GM23248 (cell line): Measurements from ENCODE around the gene UBASH3B. TPM values are rescaled to one million over a fixed set of nuclear protein-coding genes. Genes with fewer than 3 reads are reported as not detected.

Experiments used
- DNase-seq: peaks from one replicate; pipeline ENCODE4 v3.0.0-alpha.2; 2015
- H2AFZ ChIP-seq: fragments of 200-600 bp; sonication (generic); 2 replicates; pipeline ENCODE4 v1.6.1; 2016; ENCODE audit warnings: antibody characterized with exemption
- H3F3A ChIP-seq: fragments of 200-600 bp; sonication (generic); 2 replicates; pipeline ENCODE4 v1.6.1; 2016; ENCODE audit warnings: mild to moderate bottlenecking, antibody characterized with exemption, mixed run types; ENCODE audit not compliant: insufficient read depth
- H3K27ac ChIP-seq: fragments of 200-600 bp; sonication (generic); 2 replicates; pipeline ENCODE4 v1.5.1; 2016; ENCODE audit warnings: mild to moderate bottlenecking
- H3K27me3 ChIP-seq: fragments of 200-600 bp; sonication (generic); replicated peaks from 2 replicates; pipeline ENCODE4 v1.6.1; 2016; ENCODE audit warnings: mild to moderate bottlenecking; ENCODE audit not compliant: insufficient read depth
- H3K36me3 ChIP-seq: fragments of 200-600 bp; sonication (generic); 2 replicates; pipeline ENCODE4 v1.6.1; 2016; ENCODE audit warnings: low read depth, mild to moderate bottlenecking
- H3K4me1 ChIP-seq: fragments of 200-600 bp; sonication (generic); 2 replicates; pipeline ENCODE4 v1.6.1; 2016; ENCODE audit warnings: mild to moderate bottlenecking; ENCODE audit not compliant: insufficient read depth
- H3K4me2 ChIP-seq: fragments of 200-600 bp; sonication (generic); one replicate; pipeline ENCODE4 v1.6.1; 2016; ENCODE audit warnings: mild to moderate bottlenecking; ENCODE audit not compliant: unreplicated experiment
- H3K4me3 ChIP-seq: fragments of 200-600 bp; sonication (generic); 2 replicates; pipeline ENCODE4 v1.5.1; 2016; ENCODE audit warnings: mild to moderate bottlenecking
- H3K79me2 ChIP-seq: fragments of 200-600 bp; sonication (generic); 2 replicates; pipeline ENCODE4 v1.6.1; 2016; ENCODE audit warnings: mild to moderate bottlenecking; ENCODE audit not compliant: insufficient read depth
- H3K9ac ChIP-seq: fragments of 200-600 bp; sonication (generic); 2 replicates; pipeline ENCODE4 v1.6.1; 2016; ENCODE audit warnings: mild to moderate bottlenecking
- H3K9me2 ChIP-seq: fragments of 200-600 bp; sonication (generic); 2 replicates; pipeline ENCODE4 v1.6.1; 2016; ENCODE audit warnings: mixed run types, mild to moderate bottlenecking, moderate library complexity; ENCODE audit not compliant: insufficient read depth
- H3K9me3 ChIP-seq: fragments of 200-600 bp; sonication (generic); one replicate; pipeline ENCODE4 v1.6.1; 2017; ENCODE audit warnings: low read depth
- H4K20me1 ChIP-seq: fragments of 200-600 bp; sonication (generic); 2 replicates; pipeline ENCODE4 v1.6.0; 2016; ENCODE audit not compliant: insufficient read depth
- EZH2 ChIP-seq: fragments of 200-600 bp; sonication (generic); IDR thresholded peaks from 2 replicates; pipeline ENCODE4 v1.6.1; 2018; ENCODE audit warnings: antibody characterized with exemption, mild to moderate bottlenecking; ENCODE audit not compliant: insufficient read depth, poor library complexity, severe bottlenecking
- EZH2phosphoT487 ChIP-seq: fragments of 200-600 bp; sonication (generic); IDR thresholded peaks from 2 replicates; pipeline ENCODE4 v1.6.1; 2018; ENCODE audit warnings: antibody characterized with exemption, moderate library complexity, mild to moderate bottlenecking, low read depth; ENCODE audit not compliant: insufficient read depth
- WGBS, 2 experiments: methylation state at CpG; one replicate each; pipeline ENCODE4 v1.1.6; 2015 to 2017; ENCODE audit warnings: low lambda C conversion rate in 2 of 2, low coverage in 1 of 2; ENCODE audit errors: missing lambda C conversion rate in 2 of 2; 5-methylcytosine and 5-hydroxymethylcytosine counted together
- in situ Hi-C: fragments of 300-500 bp; cut with MboI; formaldehyde crosslinking; loops from 2 replicates; pipeline ENCODE4 v1.15.0; 2020
- polyA plus RNA-seq: library from polyadenylated mRNA; unstranded; fragments of >200 nt; fragmentation: Nextera tagmentation; extraction: Ambion mirVana; gene quantifications from 2 replicates; pipeline ENCODE4 v1.2.1, GENCODE V29; 2016
- total RNA-seq: library from RNA; depleted of rRNA; stranded (reverse); fragments of >200 nt; shearing (Covaris generic); gene quantifications from 2 replicates; pipeline ENCODE4 v1.2.3, GENCODE V29; 2014

UBASH3B gene
- total and polyA plus RNA-seq, 2 experiments from 2014 or later: 15.5 to 19.7 TPM

DNA sequence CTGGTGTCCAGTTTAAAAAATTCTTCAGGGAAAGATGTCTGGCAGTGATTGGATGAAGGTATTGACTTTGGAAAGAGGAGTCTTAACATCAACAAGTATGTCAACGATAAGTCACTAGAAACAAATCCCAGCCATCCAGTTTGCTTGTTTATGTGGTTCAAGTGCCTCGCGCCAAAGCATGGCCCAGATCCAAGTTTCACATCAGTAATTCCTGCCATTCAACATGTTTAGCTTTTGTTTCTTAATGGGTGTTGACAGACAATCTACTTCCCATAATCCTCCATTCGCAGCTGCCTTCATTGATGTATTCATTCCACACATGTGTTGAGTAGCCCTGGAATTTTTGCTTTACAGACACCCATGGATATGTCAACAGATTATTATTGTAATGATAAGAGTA is 77.8 kb downstream of the UBASH3B start:
- no peak for TF ChIP-seq EZH2phosphoT487
- no peak for TF ChIP-seq EZH2
- H4K20me1 ChIP-seq: no peaks in the 10 kb centered on the region
- H3K27ac ChIP-seq: no peak overlapping the region
- no peaks in the 10 kb centered on the region for H3K36me3 ChIP-seq
- H3K9me3 ChIP-seq: no peaks in the 10 kb centered on the region
- DNase-seq: no peak
- H3K4me3 ChIP-seq: no peak overlapping the region
- H3K27me3 ChIP-seq: no peaks in the 10 kb centered on the region
- in situ Hi-C loops: no loop called here
- H2AFZ ChIP-seq: no peak overlapping the region
- H3K9ac ChIP-seq: no peak overlapping the region
- H3K79me2 ChIP-seq: peaks cover 49% of the 10 kb centered on the region
- peaks cover 5% of the 10 kb centered on the region for H3F3A ChIP-seq
- WGBS, 2 experiments: 43 to 62% methylated on average over 4 of the region's 4 CpGs
- H3K4me1 ChIP-seq: peaks cover 18% of the 10 kb centered on the region
- no peak overlapping the region for H3K4me2 ChIP-seq
- H3K9me2 ChIP-seq: no peaks in the 10 kb centered on the region

DNA sequence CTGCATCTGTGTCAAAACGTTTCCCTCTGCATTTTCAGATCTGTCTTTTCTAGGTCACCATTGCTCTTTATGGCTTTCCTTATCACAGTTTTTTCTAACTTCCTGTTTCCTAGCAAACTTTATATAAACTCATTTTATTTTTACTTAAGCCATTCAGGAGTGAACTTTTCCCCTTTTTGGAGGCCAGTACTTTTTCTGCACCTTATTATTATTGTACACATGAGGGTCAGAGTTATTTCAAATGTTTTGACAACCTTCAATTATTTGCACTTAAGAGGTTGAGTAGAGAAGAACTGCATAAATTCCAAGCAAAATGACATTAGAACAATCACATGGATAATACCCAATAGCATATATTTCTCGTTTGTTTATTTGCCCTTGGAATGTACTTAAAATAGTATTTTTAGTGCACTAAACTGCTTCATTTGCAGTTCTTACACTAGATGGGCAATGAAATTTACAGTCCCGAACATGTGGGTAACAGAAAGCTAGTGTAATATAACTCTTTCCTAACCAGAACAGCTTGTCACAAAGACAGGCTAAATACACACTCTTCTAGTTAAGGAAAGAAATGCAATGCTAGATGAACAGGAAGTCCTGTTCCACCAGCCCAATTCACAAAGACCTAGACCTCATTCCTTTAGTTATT is 79.5 kb downstream of the UBASH3B start:
- DNase-seq: no peak
- in situ Hi-C loops: no loop called here
- no peak overlapping the region for H3K27ac ChIP-seq
- H3K27me3 ChIP-seq: no peaks in the 10 kb centered on the region
- H3F3A ChIP-seq: peaks cover 5% of the 10 kb centered on the region
- TF ChIP-seq EZH2phosphoT487 (no peak), EZH2 (no peak)
- no peak overlapping the region for H3K9ac ChIP-seq
- no peaks in the 10 kb centered on the region for H3K9me2 ChIP-seq
- no peak overlapping the region for H2AFZ ChIP-seq
- WGBS, 2 experiments: 46 to 48% methylated on average over 3 of the region's 3 CpGs
- H3K79me2 ChIP-seq: peaks cover 43% of the 10 kb centered on the region
- H3K9me3 ChIP-seq: no peaks in the 10 kb centered on the region
- H3K4me2 ChIP-seq: no peak overlapping the region
- H3K4me1 ChIP-seq: peaks cover 18% of the 10 kb centered on the region
- no peak overlapping the region for H3K4me3 ChIP-seq
- no peaks in the 10 kb centered on the region for H3K36me3 ChIP-seq
- no peaks in the 10 kb centered on the region for H4K20me1 ChIP-seq

DNA sequence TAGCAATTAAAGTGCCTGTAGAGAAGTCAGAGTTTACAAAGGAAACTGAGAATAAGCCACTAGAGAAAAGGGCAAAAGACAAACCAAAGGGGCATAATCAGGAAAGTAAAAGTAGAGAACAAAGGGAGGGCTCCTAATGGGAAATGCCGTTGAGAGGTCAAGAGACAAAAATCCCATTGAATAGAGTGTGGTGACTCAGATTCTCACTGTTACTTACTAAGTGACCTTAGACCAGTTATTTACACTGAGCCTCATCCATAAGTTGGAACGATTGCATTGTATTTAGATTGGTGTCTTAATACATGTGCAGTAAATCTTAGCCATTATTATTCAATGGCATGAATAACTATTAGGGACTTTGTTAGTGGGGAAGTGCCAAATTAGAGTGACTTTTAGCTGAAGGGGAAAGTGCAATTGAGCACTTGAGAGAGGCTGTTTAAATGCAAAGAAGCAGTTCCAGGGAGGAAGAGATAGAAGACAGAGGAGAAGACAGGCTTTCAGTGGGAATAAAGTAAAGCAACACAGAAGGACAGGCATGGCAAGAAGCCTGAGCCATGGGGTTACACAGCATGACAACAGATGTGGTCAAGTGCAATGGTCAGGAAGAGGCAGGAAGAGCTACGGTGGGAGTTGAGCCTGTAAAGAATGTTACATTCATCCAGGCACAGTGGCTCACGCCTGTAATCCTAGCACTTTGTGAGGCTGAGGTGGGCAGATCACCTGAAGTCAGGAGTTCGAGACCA is 82.6 kb downstream of the UBASH3B start:
- no peaks in the 10 kb centered on the region for H3K9me2 ChIP-seq
- no peak overlapping the region for H3K4me3 ChIP-seq
- 68 to 73% methylated on average over 5 of the region's 5 CpGs for WGBS, 2 experiments
- in situ Hi-C loops: no loop called here
- H4K20me1 ChIP-seq: no peaks in the 10 kb centered on the region
- H3K27me3 ChIP-seq: no peaks in the 10 kb centered on the region
- no peak overlapping the region for H2AFZ ChIP-seq
- H3F3A ChIP-seq: no peaks in the 10 kb centered on the region
- peaks cover 5% of the 10 kb centered on the region; the same call in 1 of the 2 replicates for H3K4me1 ChIP-seq
- no peak overlapping the region for H3K4me2 ChIP-seq
- no peak for TF ChIP-seq EZH2
- TF ChIP-seq EZH2phosphoT487: no peak
- no peak overlapping the region for H3K9ac ChIP-seq
- H3K9me3 ChIP-seq: no peaks in the 10 kb centered on the region
- no peak overlapping the region for H3K27ac ChIP-seq
- H3K79me2 ChIP-seq: peaks cover 50% of the 10 kb centered on the region
- no peaks in the 10 kb centered on the region for H3K36me3 ChIP-seq
- no peak for DNase-seq

DNA sequence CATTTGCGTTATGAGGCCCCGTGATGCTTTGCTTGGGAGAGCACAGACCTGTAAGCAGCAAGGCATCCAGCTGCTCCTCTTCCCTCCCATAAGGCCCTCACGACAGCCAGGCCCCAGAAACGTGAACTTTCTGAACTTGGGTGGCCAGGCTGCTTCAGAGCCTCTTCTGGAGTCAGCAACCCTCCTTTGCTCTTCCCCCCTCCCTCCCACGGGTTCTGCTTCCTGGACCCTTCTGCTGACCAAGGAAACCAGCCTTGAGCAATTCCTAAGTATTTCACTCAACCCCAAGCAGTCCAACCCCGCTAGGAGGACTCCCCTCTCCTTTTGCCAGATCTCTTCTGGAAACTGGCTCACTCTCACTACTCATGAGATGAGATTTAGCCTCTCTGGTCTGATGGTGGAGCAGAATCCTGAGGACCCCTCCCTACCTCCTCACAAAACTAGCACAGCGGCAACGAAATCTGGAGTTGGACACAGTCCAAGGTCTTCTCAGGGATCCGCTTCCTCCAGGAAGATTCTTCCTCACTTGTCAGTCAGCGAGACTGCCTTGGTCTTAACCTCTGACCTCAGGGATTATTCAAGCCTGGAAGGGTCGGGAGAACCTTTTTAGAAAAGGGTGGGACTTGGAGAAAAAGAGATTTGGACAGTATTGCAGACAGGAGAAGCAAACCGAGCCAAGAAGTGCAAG is 86.2 kb downstream of the UBASH3B start:
- Histone ChIP-seq H3K4me3 (no peak overlapping the region), H2AFZ (no peak overlapping the region), H3K9ac (no peak overlapping the region), H3K4me2 (no peak overlapping the region), H3K4me1 (peaks cover 5% of the 10 kb centered on the region; the same call in 1 of the 2 replicates), H3K9me3 (no peaks in the 10 kb centered on the region), H3F3A (no peaks in the 10 kb centered on the region), H3K27me3 (no peaks in the 10 kb centered on the region), H4K20me1 (no peaks in the 10 kb centered on the region), H3K79me2 (peaks cover 56% of the 10 kb centered on the region), H3K27ac (no peak overlapping the region), H3K36me3 (no peaks in the 10 kb centered on the region), H3K9me2 (no peaks in the 10 kb centered on the region)
- 80 to 86% methylated on average over 12 of the region's 12 CpGs for WGBS, 2 experiments
- no peak for DNase-seq
- in situ Hi-C loops: no loop called here
- no peak for TF ChIP-seq EZH2
- TF ChIP-seq EZH2phosphoT487: no peak
